GM12873 (cell line): Measurements from ENCODE around the gene SCYGR6.

ENCODE experiments used
- CTCF ChIP-seq: IDR thresholded peaks from 2 replicates; pipeline ENCODE4 v1.5.1; 2012; ENCODE audit warnings: low read depth, mild to moderate bottlenecking, moderate library complexity, low read length, control low read depth; ENCODE audit not compliant: insufficient read depth; ENCODE audit errors: missing control alignments

Gene SCYGR6

DNA sequence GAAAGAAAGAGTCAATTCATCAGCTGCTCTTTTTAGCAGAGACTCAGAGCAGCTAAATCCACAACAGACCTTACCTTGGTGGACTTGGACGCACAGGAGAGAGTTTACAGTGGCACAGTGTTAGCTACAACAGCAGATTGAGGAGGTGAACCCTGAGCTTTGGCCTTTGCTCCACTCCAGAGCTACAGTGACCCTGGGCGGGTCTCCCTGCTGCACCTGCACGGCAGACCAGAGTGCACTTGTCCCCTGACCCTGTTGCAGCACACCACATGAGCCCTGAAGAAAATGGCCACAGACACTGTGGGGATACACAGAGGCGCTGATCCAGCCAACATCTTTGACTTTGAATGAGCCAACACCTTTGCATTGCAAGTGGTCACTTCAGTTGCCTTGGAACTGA lies 17.7 kb downstream of the SCYGR6 start:
- no peak for TF ChIP-seq CTCF

GRCh38 chr2:227703961-227704360 lies 20.6 kb downstream of the SCYGR6 start:
- no peak for TF ChIP-seq CTCF

- TF ChIP-seq CTCF: no peak
Observed at GRCh38 chr2:227703280-227703732, 21.3 kb downstream of the SCYGR6 start.

DNA sequence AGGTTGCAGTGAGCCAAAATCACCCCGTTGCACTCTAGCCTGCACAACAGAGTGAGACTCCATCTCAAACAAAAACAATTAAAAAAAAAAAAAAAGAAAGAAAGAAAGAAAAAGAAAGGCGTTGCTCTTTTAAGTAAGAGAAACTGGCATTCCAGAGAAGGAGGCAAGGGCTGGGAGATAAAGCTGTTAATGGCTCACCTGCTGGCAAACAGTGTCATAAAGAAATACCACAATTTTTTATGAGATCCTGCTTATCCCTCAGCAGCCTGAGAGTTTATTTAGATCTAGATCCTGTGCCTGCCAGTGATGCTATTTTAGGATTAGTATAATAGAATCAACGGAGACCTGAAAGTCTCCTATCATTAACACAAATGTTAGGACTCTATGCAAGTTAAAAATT lies 23.0 kb downstream of the SCYGR6 start:
- no peak for TF ChIP-seq CTCF

- TF ChIP-seq CTCF: no peak
Observed at GRCh38 chr2:227696990-227697679, 27.4 kb downstream of the SCYGR6 start.

GRCh38 chr2:227687189-227687588 lies 37.4 kb downstream of the SCYGR6 start:
- TF ChIP-seq CTCF: no peak

- no peak for TF ChIP-seq CTCF
Observed at GRCh38 chr2:227684258-227684657, 40.3 kb downstream of the SCYGR6 start.
